Effector CD4-positive, alpha-beta T cell (primary cell): Measurements from ENCODE around the gene MRPS22.
"Not testable (repeated sequence)": the region's sequence is repeated elsewhere in the genome, so short reads cannot be mapped to it uniquely, and the experiment has no call there.

ENCODE experiments used
- DNase-seq: peaks from one replicate; pipeline ENCODE4 v3.0.0-alpha.2; 2020

MRPS22 gene

GRCh38 chr3:139312416-139312815 lies 31.4 kb upstream of the MRPS22 start:
- DNase-seq: no peak

GRCh38 chr3:139312959-139313358 lies 30.9 kb upstream of the MRPS22 start:
- no peak for DNase-seq

- no peak for DNase-seq
These were observed 29.9 kb upstream of the MRPS22 start for GRCh38 chr3:139313921-139314320.

GRCh38 chr3:139317215-139317614 lies 26.6 kb upstream of the MRPS22 start:
- no peak for DNase-seq

- no peak for DNase-seq
These were observed 26.0 kb upstream of the MRPS22 start for GRCh38 chr3:139317660-139318430.

GRCh38 chr3:139318431-139318816 lies 25.4 kb upstream of the MRPS22 start:
- DNase-seq: no peak

- DNase-seq: no peak
These were observed 25.0 kb upstream of the MRPS22 start for GRCh38 chr3:139318826-139319225.

GRCh38 chr3:139319428-139320402 lies 24.1 kb upstream of the MRPS22 start:
- DNase-seq: no peak

GRCh38 chr3:139320551-139321309 lies 23.1 kb upstream of the MRPS22 start:
- DNase-seq: no peak

GRCh38 chr3:139322346-139322745 lies 21.5 kb upstream of the MRPS22 start:
- no peak for DNase-seq

- DNase-seq: no peak
These were observed 20.7 kb upstream of the MRPS22 start for GRCh38 chr3:139323146-139323545.

- no peak for DNase-seq
These were observed 19.4 kb upstream of the MRPS22 start for GRCh38 chr3:139324456-139324855.

GRCh38 chr3:139325551-139325950 lies 18.3 kb upstream of the MRPS22 start:
- no peak for DNase-seq

- no peak for DNase-seq
These were observed 17.7 kb upstream of the MRPS22 start for GRCh38 chr3:139326131-139326530.

- no peak for DNase-seq
These were observed 17.1 kb upstream of the MRPS22 start for GRCh38 chr3:139326707-139327106.

- DNase-seq: no peak
These were observed 16.6 kb upstream of the MRPS22 start for GRCh38 chr3:139327231-139327630.

GRCh38 chr3:139327861-139328260 lies 16.0 kb upstream of the MRPS22 start:
- DNase-seq: no peak

- DNase-seq: no peak
These were observed 15.5 kb upstream of the MRPS22 start for GRCh38 chr3:139328356-139328755.

- peak; percentile 81 for DNase-seq
These were observed 14.4 kb upstream of the MRPS22 start for GRCh38 chr3:139329364-139329850.

GRCh38 chr3:139332092-139332491 lies 11.7 kb upstream of the MRPS22 start:
- no peak for DNase-seq

- DNase-seq: not testable (repeated sequence)
These were observed 9.1 kb upstream of the MRPS22 start for GRCh38 chr3:139334675-139335074.

GRCh38 chr3:139338405-139338804 lies 5.4 kb upstream of the MRPS22 start:
- no peak for DNase-seq
